NCI-H2081 (cell line): ENCODE results near the gene ARHGEF6.

Experiments
- DNase-seq, 2 experiments: peaks; one replicate each; lab custom pipeline; 2025; lab: John Stamatoyannopoulos, UW

ARHGEF6 gene

DNA sequence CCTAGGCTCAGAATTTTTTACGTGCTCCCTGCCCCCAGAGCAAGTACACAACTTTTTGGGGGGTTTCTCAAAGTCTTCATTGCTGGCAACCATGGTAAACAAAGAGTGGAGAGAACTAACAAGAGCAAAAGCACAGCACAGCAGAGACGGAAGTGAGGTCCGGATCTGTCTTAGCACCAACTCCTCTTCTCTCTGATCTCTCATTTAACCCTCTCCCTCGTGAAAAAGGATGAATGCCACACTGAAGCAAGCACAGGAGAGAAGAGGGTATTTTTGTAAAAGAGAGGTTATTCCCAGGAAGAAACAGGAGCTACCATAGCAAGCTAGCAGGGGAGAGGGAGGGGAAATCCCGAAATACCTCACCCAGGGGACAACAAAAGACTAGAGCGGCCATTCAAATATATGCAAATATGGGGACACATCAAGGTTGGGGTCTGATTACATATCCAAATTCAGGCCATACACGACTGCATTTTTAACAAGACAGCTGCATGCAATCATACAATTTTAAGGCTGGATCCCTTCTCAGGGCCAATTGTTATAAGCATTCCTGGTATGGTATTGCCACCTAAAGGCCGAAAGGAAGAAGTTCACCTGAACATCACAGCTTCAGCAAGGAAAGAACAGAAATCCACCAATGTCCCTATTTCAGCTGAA lies 86.2 kb downstream of the ARHGEF6 start:
- peak; percentile 32 to 49 for DNase-seq

GRCh38 chrX:136692271-136692670 lies 88.5 kb downstream of the ARHGEF6 start:
- DNase-seq, result no peak

- DNase-seq, result no peak
Observed at GRCh38 chrX:136691028-136691809, 89.5 kb downstream of the ARHGEF6 start.

DNA sequence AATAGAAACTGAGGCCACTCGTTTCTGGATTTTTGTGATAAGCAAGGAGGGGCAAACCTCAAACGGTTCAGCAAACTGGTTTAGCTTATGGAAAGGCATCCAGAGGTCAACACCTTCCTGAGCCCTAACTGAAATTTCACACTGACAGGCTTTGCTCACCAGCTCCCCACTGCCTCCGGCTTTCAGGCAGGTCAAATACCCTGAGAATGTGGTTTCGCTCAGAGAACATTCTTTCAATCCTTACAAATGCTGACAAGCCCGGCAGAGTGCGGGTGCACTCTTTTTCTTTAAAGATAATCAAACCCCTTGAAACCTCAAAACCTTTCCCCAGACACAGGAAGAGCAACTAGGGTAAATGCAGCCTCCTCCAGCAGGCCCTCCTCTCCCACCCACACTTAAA lies 91.3 kb downstream of the ARHGEF6 start:
- DNase-seq, result no peak

DNA sequence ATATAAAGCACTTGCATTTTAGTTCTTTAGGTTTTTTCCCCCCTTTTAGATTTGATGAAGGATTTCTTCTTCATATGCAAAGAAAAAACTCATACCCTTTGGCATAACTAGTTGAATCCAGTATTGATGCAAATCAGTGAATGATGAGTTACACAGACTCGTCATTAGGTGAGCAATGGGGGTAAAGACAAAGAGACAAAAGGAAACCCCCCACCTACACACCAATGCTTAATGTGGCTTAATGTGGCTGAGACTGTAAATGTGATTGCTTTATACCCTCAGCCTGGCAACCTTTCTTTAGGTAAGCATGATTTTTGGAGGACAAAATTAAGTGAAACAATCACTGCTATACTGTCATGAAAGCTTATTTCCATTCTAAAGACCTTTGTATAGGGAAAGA lies 93.3 kb downstream of the ARHGEF6 start:
- DNase-seq, result no peak

GRCh38 chrX:136684120-136684519 lies 96.6 kb downstream of the ARHGEF6 start:
- no peak for DNase-seq

- no peak for DNase-seq
Observed at GRCh38 chrX:136679531-136679930, 101.2 kb downstream of the ARHGEF6 start.

- no peak for DNase-seq
Observed at GRCh38 chrX:136674270-136674985, 106.3 kb downstream of the ARHGEF6 start.

- DNase-seq, result no peak
Observed at GRCh38 chrX:136671006-136671610, 109.6 kb downstream of the ARHGEF6 start.

GRCh38 chrX:136667446-136668168 lies 113.1 kb downstream of the ARHGEF6 start:
- no peak for DNase-seq

GRCh38 chrX:136666088-136666487 lies 114.6 kb downstream of the ARHGEF6 start:
- no peak for DNase-seq

DNA sequence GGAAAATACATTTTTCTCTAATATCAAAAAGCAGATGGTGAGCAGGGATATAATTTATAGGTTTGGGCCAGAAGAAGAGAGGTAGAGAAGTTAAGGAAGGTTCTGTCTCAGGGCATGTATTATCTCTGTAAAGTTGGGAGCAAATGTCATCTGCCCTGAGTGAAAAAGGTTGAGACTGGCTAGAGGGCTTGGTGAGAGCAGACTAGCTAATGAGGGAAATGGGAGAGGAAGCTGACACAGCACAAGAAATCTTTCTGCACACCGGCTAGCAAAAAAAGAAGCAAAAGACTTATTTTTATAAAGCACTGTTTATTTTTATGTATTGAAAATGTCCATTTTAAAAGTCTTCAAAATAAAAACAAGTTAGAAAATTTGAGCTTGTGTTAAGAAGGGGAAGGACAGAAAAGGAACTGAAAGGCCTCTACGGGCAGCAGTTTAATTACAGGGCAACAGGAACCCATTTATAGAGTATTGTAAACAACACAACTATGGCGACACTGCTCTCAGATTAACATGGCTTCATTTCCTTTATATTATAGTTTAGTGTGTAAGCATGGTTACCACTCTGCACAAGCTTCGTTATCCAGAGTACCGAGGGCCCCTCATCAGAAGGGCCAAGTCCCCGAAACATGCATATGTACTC lies 115.4 kb downstream of the ARHGEF6 start:
- no peak for DNase-seq

- no peak for DNase-seq
Observed at GRCh38 chrX:136662976-136663375, 117.8 kb downstream of the ARHGEF6 start.

DNA sequence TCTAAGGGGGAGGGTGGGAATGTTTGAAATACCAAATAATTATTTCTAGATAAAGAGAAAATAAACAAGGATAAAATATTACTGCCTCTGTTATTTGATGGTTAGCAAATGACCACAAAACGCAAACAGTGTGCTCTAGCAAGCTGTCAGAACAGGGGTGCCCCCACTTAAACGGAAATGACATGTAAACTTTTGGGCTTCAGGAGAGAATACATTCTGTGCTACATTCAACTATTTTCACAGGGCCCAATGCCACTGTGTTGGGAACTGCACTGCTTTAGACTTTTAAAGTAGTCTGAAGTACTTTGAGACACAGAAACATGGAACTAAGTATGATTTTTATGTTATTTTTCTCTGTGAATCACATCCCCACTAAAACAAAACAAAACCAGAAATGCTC lies 118.6 kb downstream of the ARHGEF6 start:
- no peak for DNase-seq

- no peak for DNase-seq
Observed at GRCh38 chrX:136660896-136661295, 119.8 kb downstream of the ARHGEF6 start.

DNA sequence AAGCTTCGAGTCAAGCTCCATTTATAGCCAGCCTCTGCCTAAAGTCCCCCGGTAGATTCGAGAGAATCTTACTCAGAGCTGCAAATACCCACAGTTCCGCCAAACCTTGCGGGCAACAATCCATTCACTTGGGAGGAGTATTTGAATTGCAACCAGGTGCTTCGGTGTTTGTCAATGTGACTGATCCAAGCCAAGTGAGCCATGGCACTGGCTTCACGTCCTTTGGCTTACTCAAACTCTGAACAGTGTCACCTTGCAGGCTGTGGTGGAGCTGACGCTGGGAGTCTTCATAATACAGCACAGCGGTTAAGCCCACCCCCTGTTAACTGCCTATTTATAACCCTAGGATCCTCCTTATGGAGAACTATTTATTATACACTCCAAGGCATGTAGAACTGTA lies 121.6 kb downstream of the ARHGEF6 start:
- DNase-seq, result no peak

- no peak for DNase-seq
Observed at GRCh38 chrX:136658151-136658550, 122.6 kb downstream of the ARHGEF6 start.

- no peak for DNase-seq
Observed at GRCh38 chrX:136656361-136656964, 124.3 kb downstream of the ARHGEF6 start.

DNA sequence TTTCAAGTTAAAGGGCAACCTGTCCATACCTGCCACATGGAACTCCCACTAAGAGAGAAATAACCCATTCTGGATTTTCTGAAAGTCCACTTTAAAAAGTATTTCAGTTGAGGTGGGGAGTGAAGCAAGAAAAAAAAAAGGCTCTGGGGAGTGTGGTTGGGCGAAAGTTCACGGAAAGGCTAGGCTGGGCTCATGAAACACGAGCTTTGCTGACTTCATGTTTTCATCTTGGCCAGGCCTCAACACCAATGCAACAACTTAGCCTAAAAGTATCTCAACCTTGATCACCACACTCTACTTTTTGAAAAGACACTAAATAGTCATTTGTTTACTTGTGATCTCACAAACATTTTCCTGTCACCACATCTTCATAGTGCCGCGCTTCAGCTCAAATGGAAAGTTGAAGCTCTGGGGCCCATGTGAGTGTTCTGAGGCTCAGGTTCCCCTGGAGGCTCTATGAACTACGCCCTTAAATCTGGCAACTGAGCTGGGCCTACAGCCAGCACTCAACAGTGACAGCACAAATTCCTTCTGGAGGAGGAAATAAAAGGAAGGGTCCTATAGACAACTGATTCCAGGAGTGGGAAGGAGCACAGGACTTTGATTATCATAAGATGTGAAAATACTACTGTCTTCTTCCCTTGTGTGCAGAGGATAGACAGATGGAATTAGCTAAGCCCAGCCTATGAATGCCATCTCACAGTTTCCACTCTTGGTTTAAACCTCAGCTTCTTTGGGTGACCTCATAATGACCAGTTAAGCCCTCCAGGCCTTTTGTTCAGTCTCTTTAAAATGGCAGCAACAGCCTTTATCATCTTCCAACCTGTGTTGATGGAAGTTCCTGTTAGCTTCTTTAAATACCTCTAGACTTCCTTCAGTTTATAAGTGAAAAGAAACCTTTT lies 127.7 kb downstream of the ARHGEF6 start:
- DNase-seq, result no peak

DNA sequence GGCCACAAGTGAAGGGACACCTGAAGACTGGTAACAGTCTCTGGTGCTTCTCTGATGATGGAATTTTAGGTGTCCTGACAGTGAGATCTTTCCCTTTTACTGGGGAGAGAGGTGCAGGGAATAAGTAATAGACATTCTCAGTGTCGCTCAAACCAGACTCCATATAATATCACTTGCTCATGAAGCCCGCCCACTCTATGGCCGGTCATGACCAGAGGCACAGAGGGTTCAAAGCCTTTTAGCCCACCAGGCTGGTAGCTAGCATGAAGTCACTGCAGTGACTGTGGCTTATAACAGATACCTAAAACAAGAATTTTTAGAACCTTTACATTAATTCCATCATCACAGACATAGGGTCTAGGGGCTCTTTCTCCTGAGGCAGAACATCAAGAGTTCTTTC lies 129.9 kb downstream of the ARHGEF6 start:
- DNase-seq, result no peak
